Measurements from ENCODE around the gene GNG11.
A peak's percentile ranks its signal among the peaks of the same experiment; 100 is the strongest.

Gene GNG11

DNA sequence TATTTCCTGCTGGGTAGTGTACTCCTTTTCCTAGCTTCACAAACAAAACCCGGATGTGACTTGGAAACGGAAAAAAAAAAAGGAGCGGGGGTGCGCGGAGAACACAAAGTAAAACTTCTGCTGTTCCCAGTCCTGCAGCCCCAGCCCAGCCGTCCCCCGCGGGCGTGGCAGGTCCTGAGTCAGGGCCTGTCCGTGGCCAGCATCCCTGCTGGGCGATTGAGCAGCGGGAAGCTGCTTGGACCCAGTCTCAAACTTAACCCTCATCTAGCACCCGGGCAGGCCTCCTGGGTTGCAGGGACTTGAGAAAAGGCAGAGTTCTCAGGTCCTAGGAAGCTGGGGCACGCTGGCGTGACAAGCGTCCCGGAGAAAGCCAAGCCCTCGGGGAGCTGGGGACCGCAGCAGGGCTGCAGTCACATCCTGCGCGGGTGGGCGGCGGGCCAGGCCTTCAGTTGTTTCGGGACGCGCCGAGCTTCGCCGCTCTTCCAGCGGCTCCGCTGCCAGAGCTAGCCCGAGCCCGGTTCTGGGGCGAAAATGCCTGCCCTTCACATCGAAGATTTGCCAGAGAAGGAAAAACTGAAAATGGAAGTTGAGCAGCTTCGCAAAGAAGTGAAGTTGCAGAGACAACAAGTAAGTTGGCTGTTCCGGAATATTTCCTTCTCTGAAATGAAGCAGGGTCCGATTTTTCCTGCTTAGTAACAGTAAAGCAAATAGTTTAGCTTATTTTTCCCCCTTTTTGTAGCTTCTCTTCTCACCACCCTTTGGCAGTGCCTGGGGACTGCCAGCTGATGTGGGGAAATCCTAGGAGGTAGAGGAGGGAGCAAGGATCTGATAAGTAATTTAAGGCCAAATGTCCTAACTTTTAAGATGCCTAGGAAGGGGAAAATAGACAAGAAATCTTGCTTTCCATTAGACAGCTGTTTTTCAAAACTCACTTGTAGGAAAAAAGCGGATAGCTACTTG lies at the start of gene GNG11:
Gene GNG11, plus strand, starts transcription at position 129 of the 960 bp plus-strand sequence. Its CDS starts 403 bp downstream, at position 532.
- DNase-seq (ENCODE audit: low read depth in 4 of 4, low spot score in 1 of 4) = peak in 1 of 4 experiments; percentile 6

- DNase-seq (ENCODE audit: low read depth in 4 of 4, low spot score in 1 of 4) = no peak
Observed at GRCh38 chr7:93873998-93874574, 47.4 kb upstream of the GNG11 start.

DNA sequence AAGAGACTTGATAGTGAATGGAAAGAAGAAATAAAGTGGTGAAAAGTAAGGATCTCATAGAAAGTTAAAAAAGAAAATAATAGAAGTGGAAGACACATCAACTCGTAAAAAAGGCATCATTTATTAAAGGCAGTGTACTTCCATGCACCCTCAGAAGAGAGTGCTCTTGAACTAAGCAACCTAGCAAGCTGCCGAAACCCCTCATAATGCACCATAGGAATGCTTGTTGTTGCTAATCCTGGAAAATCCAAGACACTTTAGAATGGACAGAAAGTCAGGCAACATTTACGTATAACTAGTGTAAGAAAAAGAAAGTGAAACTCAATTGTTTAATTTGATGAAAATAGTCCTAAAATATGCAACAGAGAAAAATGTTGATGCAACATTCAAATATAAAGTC lies 43.8 kb upstream of the GNG11 start:
- no peak for DNase-seq (ENCODE audit: low read depth in 4 of 4, low spot score in 1 of 4)

DNA sequence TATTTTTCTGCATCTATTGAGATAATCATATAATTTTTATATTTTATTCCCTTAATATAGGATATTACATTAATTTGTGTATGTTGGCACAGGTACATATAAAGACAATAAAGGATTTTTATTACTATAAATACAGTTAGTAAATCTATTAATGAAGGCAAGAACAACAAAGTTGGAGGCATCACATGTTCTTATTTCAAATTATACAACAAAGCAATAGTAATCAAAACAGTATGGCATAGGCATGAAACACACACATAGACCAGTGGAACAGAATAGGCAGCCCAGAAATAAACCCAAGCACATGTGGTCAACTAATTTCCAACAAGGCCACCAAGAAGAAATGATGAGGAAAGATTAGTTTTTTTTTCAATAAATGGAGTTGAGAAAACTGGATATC lies 42.2 kb upstream of the GNG11 start:
- no peak for DNase-seq (ENCODE audit: low read depth in 4 of 4, low spot score in 1 of 4)

DNA sequence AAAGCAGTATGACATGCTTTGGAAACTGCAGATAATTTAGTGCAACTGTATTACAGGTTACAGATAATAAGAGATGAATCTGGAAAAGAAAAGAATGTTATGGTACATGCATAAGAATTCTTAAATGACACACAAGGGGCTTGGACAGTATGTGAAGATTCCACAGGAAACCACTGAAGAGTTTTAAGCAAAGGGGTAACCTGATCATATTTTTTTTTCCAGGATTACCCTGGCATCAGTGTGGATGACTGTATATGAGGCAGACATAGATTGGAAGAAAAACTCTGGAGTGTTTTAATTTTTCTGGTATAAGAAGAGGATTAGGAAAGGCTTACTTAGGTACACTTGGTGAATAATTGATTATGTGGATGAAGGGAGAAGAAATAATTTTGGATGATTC lies 39.1 kb upstream of the GNG11 start:
- no peak for DNase-seq (ENCODE audit: low read depth in 4 of 4, low spot score in 1 of 4)

DNA sequence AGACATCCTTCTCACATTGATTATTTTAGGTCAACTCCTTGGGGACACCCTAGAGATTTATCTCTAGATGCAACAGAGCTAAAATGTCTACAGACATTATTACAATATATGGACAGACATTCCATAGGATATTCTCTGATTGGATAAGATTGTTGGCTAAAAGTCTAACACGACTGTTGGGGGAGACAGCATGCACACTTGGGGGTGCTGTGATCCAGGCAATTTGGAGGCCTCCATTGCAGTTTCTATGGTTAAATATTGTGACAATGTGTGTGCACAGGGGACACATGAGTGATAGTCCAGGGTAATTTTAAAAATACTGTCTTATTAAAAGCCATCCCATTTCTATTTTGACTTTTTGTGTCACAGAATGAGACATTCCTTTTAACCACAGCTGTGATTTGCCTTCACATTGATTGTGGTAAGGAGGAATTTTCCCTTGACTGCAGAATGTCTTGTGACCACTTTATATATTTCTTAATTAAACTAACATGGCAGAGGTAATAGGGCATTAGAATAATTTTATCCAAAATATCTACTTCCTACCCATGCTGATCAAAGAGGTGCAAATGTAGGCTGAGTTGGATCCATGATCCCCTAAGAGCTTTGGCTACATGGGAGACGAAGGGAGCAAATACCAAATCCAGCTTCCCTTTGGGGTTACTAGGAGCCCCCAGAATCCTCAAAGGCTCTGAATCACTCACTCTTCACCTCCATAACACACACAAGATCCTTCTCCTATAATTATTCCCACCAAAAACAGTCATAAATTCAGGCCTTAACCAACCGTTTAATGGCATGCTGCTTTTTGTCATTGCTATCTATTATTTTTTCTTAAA lies 38.2 kb upstream of the GNG11 start:
- no peak for DNase-seq (ENCODE audit: low read depth in 4 of 4, low spot score in 1 of 4)

GRCh38 chr7:93883917-93884345 lies 37.6 kb upstream of the GNG11 start:
- no peak for DNase-seq (ENCODE audit: low read depth in 4 of 4, low spot score in 1 of 4)

DNA sequence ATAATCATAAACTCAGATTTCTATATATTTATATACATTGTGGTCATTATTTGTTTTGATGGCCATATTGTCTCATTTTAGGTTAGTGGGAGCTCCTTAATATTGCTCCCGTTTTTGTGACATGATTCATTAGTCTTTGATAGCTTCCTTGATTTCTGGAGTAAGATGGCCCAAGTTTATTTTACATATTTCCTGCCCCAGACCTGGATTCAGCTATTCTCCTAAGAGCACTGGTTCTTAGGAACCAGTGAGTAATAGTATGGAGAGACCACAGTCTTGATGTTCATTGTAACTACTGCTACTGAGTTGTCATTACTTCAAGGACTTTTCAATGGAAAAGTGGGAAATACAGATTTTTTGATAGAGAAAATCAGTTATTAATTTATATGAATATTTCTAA lies 37.0 kb upstream of the GNG11 start:
- no peak for DNase-seq (ENCODE audit: low read depth in 4 of 4, low spot score in 1 of 4)

DNA sequence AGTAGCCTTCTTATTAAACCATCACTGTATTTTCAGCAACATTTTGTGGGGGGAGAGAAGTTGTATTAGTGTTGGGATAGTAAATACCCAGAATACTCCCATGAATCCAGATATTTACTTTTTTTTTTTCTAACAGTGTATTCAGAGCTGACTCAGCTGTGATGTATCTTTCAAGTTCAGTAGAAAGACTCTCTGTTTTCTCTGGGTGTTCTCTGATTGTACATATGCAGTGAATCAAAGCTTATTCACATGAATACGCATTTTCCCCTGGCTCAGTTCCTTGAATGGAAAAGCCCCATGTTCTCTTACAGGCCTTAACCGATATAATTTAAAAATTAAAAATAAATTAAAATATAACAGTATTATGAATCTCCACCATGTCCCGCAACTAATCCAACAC lies 32.3 kb upstream of the GNG11 start:
- DNase-seq (ENCODE audit: low read depth in 4 of 4, low spot score in 1 of 4) = no peak

GRCh38 chr7:93890041-93890463 lies 31.5 kb upstream of the GNG11 start:
- no peak for DNase-seq (ENCODE audit: low read depth in 4 of 4, low spot score in 1 of 4)

DNA sequence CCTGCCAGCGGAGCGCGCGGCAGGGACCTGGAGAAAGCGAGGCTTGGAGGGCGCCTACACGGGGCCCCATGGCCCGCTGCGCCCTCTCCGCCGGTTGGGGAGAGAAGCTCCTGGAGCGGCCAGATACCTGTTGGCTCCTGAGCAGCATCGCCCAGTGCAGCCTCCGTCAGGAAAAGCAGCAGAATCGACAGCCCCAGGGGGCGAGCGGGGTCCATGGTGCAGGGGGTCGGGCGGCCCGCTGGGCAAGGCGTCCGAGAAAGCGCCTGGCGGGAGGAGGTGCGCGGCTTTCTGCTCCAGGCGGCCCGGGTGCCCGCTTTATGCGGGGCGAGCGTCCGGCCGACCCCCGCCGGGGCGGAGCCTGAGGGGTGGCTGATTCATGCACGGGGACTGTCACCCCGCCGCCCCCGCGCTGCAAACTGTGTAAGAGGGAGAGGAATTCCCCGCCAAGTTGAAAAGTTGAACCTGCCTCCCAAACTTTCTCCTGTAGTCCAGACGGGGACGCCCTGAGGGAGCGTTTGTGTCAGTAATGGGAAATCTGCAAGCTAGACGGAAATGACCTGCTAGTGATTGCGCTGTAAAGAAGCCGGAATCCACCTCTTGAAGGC lies 31.0 kb upstream of the GNG11 start, which contains the start of gene TFPI2:
Gene TFPI2, minus strand, starts transcription at position 290 of the 605 bp plus-strand sequence. Its CDS starts 75 bp downstream, at position 215.
- peak in 1 of 4 experiments; percentile 3 for DNase-seq (ENCODE audit: low read depth in 4 of 4, low spot score in 1 of 4)

- no peak for DNase-seq (ENCODE audit: low read depth in 4 of 4, low spot score in 1 of 4)
Observed at GRCh38 chr7:93894426-93894825, 27.1 kb upstream of the GNG11 start.

- no peak for DNase-seq (ENCODE audit: low read depth in 4 of 4, low spot score in 1 of 4)
Observed at GRCh38 chr7:93894966-93895640, 26.4 kb upstream of the GNG11 start.

DNA sequence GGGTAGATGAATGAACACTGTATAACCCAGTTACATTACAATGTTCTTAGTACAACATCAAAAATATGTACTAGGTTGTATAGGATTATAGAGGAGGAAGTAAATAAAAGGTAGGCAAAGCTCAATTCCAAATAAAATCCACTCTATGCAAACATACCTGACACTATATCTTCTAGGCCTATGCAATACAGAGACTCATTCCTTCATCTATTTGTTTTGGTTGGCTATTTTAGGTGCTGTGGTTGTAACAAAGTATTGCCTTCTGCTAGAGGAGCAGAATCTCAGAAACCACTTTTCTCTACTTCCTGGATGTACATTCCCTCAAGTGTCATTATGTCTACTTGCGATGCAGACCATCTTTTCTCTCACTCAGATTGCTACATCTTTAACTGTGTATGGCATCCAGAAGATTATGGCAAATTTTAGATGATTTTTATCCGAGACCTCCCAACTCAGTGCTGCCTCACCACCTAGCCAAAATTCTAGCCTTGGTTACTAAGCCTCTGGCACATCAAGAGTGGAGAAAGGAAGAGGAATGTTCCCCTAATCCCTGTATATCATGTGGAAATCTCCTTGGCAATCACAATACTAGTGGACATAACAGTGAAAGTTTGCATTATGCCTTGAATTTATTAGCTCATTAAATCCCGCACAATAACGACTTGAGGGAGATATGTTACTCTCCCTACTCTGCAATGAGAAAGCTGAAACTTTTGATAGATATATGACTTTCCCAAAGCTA lies 25.5 kb upstream of the GNG11 start:
- DNase-seq (ENCODE audit: low read depth in 4 of 4, low spot score in 1 of 4) = no peak

DNA sequence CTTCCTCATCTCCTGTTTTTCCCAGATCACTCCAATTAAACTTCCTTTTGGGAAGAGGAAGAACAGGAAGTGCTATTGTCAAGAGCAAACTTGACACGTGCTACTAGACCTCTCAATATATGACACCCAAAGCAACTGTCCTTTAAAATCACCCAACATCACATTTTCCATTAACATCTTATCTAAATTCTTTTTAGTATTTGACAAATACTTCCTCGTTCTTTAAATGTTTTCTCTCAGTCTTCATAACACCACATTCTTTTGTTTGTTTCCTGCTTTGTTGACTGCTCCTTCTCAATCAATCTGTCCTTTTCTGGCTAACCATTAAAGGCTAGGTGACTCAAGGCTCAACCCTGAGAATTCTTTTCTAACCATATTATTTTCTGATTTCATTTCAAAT lies 23.9 kb upstream of the GNG11 start:
- DNase-seq (ENCODE audit: low read depth in 4 of 4, low spot score in 1 of 4) = no peak

DNA sequence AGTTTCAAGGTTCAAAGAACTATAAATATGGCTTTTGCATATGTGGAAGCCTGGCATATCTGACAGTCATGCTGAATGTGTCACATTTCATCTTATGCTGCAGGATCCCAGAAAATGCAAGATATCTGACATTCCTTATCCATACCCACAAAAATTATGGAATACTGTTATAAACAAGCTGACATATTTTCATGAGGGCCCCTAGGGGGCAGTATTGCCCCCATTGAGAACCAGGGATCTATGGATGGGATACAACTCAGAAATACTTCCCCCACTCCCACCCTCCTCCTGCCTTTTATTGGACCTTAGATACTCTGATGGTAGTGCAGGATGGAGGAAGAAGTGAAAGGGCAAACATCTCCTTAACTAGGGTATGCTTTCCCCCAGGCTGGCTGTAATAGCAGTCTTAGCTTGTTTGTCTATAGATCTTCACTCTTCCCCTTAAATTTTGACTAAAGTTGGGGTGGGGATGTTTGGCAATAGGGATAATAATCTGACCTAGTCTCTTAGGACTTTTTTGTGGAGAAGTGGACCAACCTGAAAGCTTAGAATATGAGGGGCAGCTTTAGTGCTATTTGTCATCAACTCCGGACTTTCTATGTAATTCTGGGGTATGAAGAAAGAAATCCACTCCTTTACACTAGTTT lies 18.6 kb upstream of the GNG11 start:
- no peak for DNase-seq (ENCODE audit: low read depth in 4 of 4, low spot score in 1 of 4)

GRCh38 chr7:93906267-93906666 lies 15.3 kb upstream of the GNG11 start, which contains the start of gene GNGT1:
GNGT1 (plus strand) TSS chr7:93906567; CDS start chr7:93906747, 180 bp downstream.
- DNase-seq (ENCODE audit: low read depth in 4 of 4, low spot score in 1 of 4) = no peak

DNA sequence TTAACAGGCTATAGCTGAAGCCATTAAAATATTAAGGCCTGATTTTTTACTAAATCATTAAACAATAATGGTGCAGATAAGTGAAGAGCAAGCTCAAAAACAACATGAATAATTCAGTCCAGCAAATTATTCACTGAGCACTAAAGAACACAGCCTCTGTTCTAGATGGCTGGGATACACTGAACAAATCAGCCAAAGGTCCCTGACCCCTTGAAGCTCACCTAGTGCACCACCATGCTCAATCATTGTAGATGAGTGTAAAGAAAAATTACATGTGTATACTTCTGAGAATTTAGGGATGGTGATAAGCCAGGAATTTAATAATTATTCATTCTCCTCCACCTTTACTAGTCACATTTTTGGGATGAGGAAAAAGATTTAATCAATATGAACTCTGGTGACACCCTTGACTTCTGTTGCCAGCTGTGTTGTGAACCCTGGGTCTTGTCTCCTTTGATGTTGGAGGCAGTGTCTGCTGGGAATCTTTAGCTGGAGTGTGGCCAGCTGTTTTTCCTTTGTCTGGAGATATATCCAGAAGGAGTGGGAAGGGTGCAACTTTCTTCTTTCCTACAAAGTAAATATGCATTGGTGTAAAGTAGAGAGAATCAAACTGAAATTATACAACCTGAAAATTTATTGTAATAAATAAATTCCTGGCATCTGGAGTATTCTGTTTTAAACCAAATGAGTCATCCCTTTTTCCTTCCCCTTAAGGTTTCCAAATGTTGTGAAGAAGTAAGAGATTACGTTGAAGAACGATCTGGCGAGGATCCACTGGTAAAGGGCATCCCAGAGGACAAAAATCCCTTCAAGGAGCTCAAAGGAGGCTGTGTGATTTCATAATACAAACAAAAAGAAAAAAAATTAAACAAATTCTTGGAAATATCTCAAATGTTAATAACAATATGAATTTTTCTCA lies 11.2 kb upstream of the GNG11 start:
- DNase-seq (ENCODE audit: low read depth in 4 of 4, low spot score in 1 of 4) = no peak
